Ascending aorta (tissue), 2 donors: ENCODE data around the gene BRMS1. TPM values are rescaled to one million over a fixed set of nuclear protein-coding genes. Genes with fewer than 3 reads are reported as not detected.
"Not testable (repeated sequence)": the region's sequence is repeated elsewhere in the genome, so short reads cannot be mapped to it uniquely, and the experiment has no call there.

Experiments used
- DNase-seq, 2 donors: peaks; one replicate each; pipeline ENCODE4 v3.0.0-alpha.2; 2019; ENCODE audit warnings: low spot score in 2 of 2
- H3K27ac ChIP-seq, 2 donors: fragments of 200-600 bp; sonication (generic); one replicate each; pipeline ENCODE4 v1.5.1; 2016 to 2017; ENCODE audit warnings: mild to moderate bottlenecking in 1 of 2
- H3K27me3 ChIP-seq: fragments of 200-600 bp; sonication (generic); one replicate; pipeline ENCODE4 v1.5.1; 2017
- H3K36me3 ChIP-seq, 2 donors: fragments of 200-600 bp; sonication (generic); one replicate each; pipeline ENCODE4 v1.5.1; 2016
- H3K4me1 ChIP-seq, 2 donors: fragments of 200-600 bp; sonication (generic); one replicate each; pipeline ENCODE4 v1.5.1; 2016 to 2017; ENCODE audit warnings: mild to moderate bottlenecking in 1 of 2
- H3K4me3 ChIP-seq, 2 donors: fragments of 200-600 bp; sonication (generic); one replicate each; pipeline ENCODE4 v1.5.1; 2016 to 2017; ENCODE audit warnings: mild to moderate bottlenecking in 1 of 2
- H3K9me3 ChIP-seq, 2 donors: fragments of 200-600 bp; sonication (generic); one replicate each; pipeline ENCODE4 v1.5.1; 2016
- CTCF ChIP-seq, 3 experiments: fragments of 200-600 bp in 2 of 3; fragments of 450-650 bp in 1 of 3; sonication (generic) in 2 of 3; IDR thresholded peaks; one replicate each; pipeline ENCODE4 v1.5.1; 2016 to 2019; ENCODE audit warnings: antibody characterized with exemption in 3 of 3, mild to moderate bottlenecking in 1 of 3, moderate library complexity in 1 of 3
- intact Hi-C: fragments of 100-400 bp; cut with DNase I; formaldehyde crosslinking; loops from one replicate; pipeline ENCODE4 v1.15.1; 2023
- total RNA-seq: library from RNA; depleted of rRNA; stranded (reverse); fragments of >200 nt; gene quantifications from one replicate; pipeline ENCODE4 v1.1.0, GENCODE V29; 2016

BRMS1 gene
- total RNA-seq, 1 donor from 2014 or later, result 24.8 TPM

- TF ChIP-seq CTCF (IDR thresholded peaks at IDR 0.05), result no peak
- no peaks in the 10 kb centered on the region for H3K36me3 ChIP-seq
- DNase-seq, result no peak
- peak overlapping the region in 1 of 2 donors; percentile 60 for H3K27ac ChIP-seq
- intact Hi-C loops, result loop anchor here (5.0 kb wide), 1 partner anchor 73 kb away; no protein-coding TSS in a partner anchor
- H3K4me1 ChIP-seq, result peaks cover 20 to 25% of the 10 kb centered on the region in 2 donors
- H3K27me3 ChIP-seq, result no peaks in the 10 kb centered on the region
- H3K9me3 ChIP-seq, result no peaks in the 10 kb centered on the region
- peak overlapping the region in 1 of 2 donors; percentile 70 for H3K4me3 ChIP-seq
Measured at GRCh38 chr11:66314186-66314501, 30.8 kb downstream of the BRMS1 start.

GRCh38 chr11:66313321-66314185 lies 31.4 kb downstream of the BRMS1 start:
- intact Hi-C loops, result loop anchor here (5.0 kb wide), 1 partner anchor 74 kb away; no protein-coding TSS in a partner anchor
- Histone ChIP-seq H3K4me1 (peaks cover 20 to 25% of the 10 kb centered on the region in 2 donors), H3K36me3 (no peaks in the 10 kb centered on the region), H3K9me3 (no peaks in the 10 kb centered on the region), H3K27ac (peak overlapping the region; percentile 60 to 75), H3K4me3 (peak overlapping the region; percentile 46 to 70), H3K27me3 (no peaks in the 10 kb centered on the region)
- DNase-seq, result no peak
- peak in 1 of 3 experiments; percentile 7 for TF ChIP-seq CTCF (IDR thresholded peaks at IDR 0.05)

GRCh38 chr11:66312549-66313320 lies 32.2 kb downstream of the BRMS1 start:
- peak; percentile 95 to 97 for DNase-seq
- intact Hi-C loops, result loop anchor here (1.0 to 5.0 kb wide), 4 partner anchors 16 to 75 kb away; partner anchors contain the start of genes BRMS1 and YIF1A
- H3K27ac ChIP-seq, result peak overlapping the region; percentile 65 to 75
- TF ChIP-seq CTCF (IDR thresholded peaks at IDR 0.05), result no peak
- H3K4me3 ChIP-seq, result peak overlapping the region; percentile 46 to 70
- no peaks in the 10 kb centered on the region for H3K36me3 ChIP-seq
- H3K4me1 ChIP-seq, result peaks cover 18 to 20% of the 10 kb centered on the region in 2 donors
- H3K27me3 ChIP-seq, result no peaks in the 10 kb centered on the region
- no peaks in the 10 kb centered on the region for H3K9me3 ChIP-seq

- H3K9me3 ChIP-seq, result no peaks in the 10 kb centered on the region
- DNase-seq, result peak; percentile 71 to 93
- H3K27ac ChIP-seq, result peak overlapping the region; percentile 65 to 75
- H3K36me3 ChIP-seq, result no peaks in the 10 kb centered on the region
- peak; percentile 80 to 98 (median 98) for TF ChIP-seq CTCF (IDR thresholded peaks at IDR 0.05)
- intact Hi-C loops, result loop anchor here (1.0 to 5.0 kb wide), 4 partner anchors 16 to 75 kb away; partner anchors contain the start of genes BRMS1 and YIF1A
- peak overlapping the region; percentile 46 to 70 for H3K4me3 ChIP-seq
- no peaks in the 10 kb centered on the region for H3K27me3 ChIP-seq
- H3K4me1 ChIP-seq, result peaks cover 11 to 13% of the 10 kb centered on the region in 2 donors
Measured at GRCh38 chr11:66311965-66312548, 32.8 kb downstream of the BRMS1 start.

GRCh38 chr11:66311470-66311964 lies 33.4 kb downstream of the BRMS1 start:
- no peaks in the 10 kb centered on the region for H3K27me3 ChIP-seq
- peak overlapping the region; percentile 65 to 75 for H3K27ac ChIP-seq
- no peak for TF ChIP-seq CTCF (IDR thresholded peaks at IDR 0.05)
- intact Hi-C loops, result loop anchor here (5.0 kb wide), 1 partner anchor 76 kb away; no protein-coding TSS in a partner anchor
- no peaks in the 10 kb centered on the region for H3K9me3 ChIP-seq
- no peaks in the 10 kb centered on the region for H3K36me3 ChIP-seq
- peaks cover 5 to 9% of the 10 kb centered on the region in 2 donors for H3K4me1 ChIP-seq
- no peak for DNase-seq
- H3K4me3 ChIP-seq, result peak overlapping the region; percentile 46 to 70

GRCh38 chr11:66310803-66311440 lies 34.0 kb downstream of the BRMS1 start:
- H3K9me3 ChIP-seq, H3K27me3 ChIP-seq, H3K4me3 ChIP-seq, DNase-seq, H3K36me3 ChIP-seq, H3K4me1 ChIP-seq, H3K27ac ChIP-seq: not testable (repeated sequence)
- intact Hi-C loops, result loop anchor here (5.0 kb wide), 1 partner anchor 76 kb away; no protein-coding TSS in a partner anchor
